Raji (cell line): ENCODE data around the gene LYAR.

Source experiments
- POLR2A ChIP-seq: IDR thresholded peaks from 2 replicates; pipeline ENCODE4 v1.6.1; 2011; ENCODE audit warnings: low read depth, low read length, control low read depth; ENCODE audit not compliant: insufficient read depth

Gene LYAR

GRCh38 chr4:4248029-4248884 is 41.7 kb downstream of the LYAR start, which contains the start of gene TMEM128:
TMEM128 (minus strand) TSS chr4:4248223; CDS start chr4:4248202, 21 bp downstream.
- peak; percentile 96 for TF ChIP-seq POLR2A

- TF ChIP-seq POLR2A: no peak
Measured at GRCh38 chr4:4247696-4248028, 42.3 kb downstream of the LYAR start.

- no peak for TF ChIP-seq POLR2A
Measured at GRCh38 chr4:4245172-4245571, 44.8 kb downstream of the LYAR start.

- TF ChIP-seq POLR2A: no peak
Measured at GRCh38 chr4:4233610-4234009, 56.3 kb downstream of the LYAR start.

GRCh38 chr4:4228356-4228668 is 61.6 kb downstream of the LYAR start:
- TF ChIP-seq POLR2A: no peak

GRCh38 chr4:4227510-4228355 is 62.2 kb downstream of the LYAR start:
- no peak for TF ChIP-seq POLR2A

- no peak for TF ChIP-seq POLR2A
Measured at GRCh38 chr4:4226606-4227438, 63.1 kb downstream of the LYAR start, which contains the start of gene OTOP1. OTOP1 (minus strand) TSS chr4:4226929; CDS start chr4:4226864, 65 bp downstream.

- TF ChIP-seq POLR2A: no peak
Measured at GRCh38 chr4:4225915-4226605, 63.9 kb downstream of the LYAR start.
